Mesenchymal stem cell (in vitro differentiated cells and primary cell): Measurements from ENCODE around the gene SULT4A1.

Experiments used
- DNase-seq: peaks from one replicate; pipeline ENCODE4 v3.0.0-alpha.2; 2013
- H2AFZ ChIP-seq: one replicate; pipeline ENCODE4 v1.6.1; 2013; ENCODE audit warnings: low read depth, mild to moderate bottlenecking, control low read depth, inconsistent platforms, low read length, moderate library complexity
- H2AK5ac ChIP-seq: 2 replicates; pipeline ENCODE4 v1.6.1; 2013; ENCODE audit warnings: low read length, moderate library complexity, mild to moderate bottlenecking, inconsistent platforms; ENCODE audit not compliant: severe bottlenecking
- H2BK120ac ChIP-seq: one replicate; pipeline ENCODE4 v1.6.1; 2013; ENCODE audit warnings: low read depth, mild to moderate bottlenecking, inconsistent platforms, low read length, moderate library complexity
- H2BK12ac ChIP-seq, 2 experiments: one replicate each; pipeline ENCODE4 v1.6.1; 2013; ENCODE audit warnings: inconsistent platforms in 2 of 2, low read length in 2 of 2, mild to moderate bottlenecking in 2 of 2, moderate library complexity in 2 of 2, control low read depth in 1 of 2
- H2BK15ac ChIP-seq: one replicate; pipeline ENCODE4 v1.6.1; 2013; ENCODE audit warnings: mild to moderate bottlenecking, low read depth, inconsistent platforms; ENCODE audit not compliant: poor library complexity, severe bottlenecking
- H2BK5ac ChIP-seq: 2 replicates; pipeline ENCODE4 v1.6.1; 2013; ENCODE audit warnings: low read depth, mild to moderate bottlenecking, low read length, control low read depth, inconsistent platforms; ENCODE audit not compliant: poor library complexity, severe bottlenecking
- H3K14ac ChIP-seq, 2 experiments: one replicate each; pipeline ENCODE4 v1.6.1; 2013; ENCODE audit warnings: inconsistent platforms in 2 of 2, low read length in 2 of 2, control low read depth in 1 of 2, mild to moderate bottlenecking in 1 of 2, moderate library complexity in 1 of 2
- H3K18ac ChIP-seq, 2 experiments: one replicate each; pipeline ENCODE4 v1.6.1; 2013; ENCODE audit warnings: inconsistent platforms in 2 of 2, low read length in 2 of 2, control low read depth in 1 of 2, low read depth in 1 of 2, mild to moderate bottlenecking in 1 of 2
- H3K23ac ChIP-seq, 2 experiments: one replicate each; pipeline ENCODE4 v1.6.1; 2013; ENCODE audit warnings: inconsistent platforms in 2 of 2, low read length in 2 of 2, mild to moderate bottlenecking in 2 of 2, moderate library complexity in 2 of 2, control low read depth in 1 of 2
- H3K27ac ChIP-seq: 2 replicates; pipeline ENCODE4 v1.5.1; 2013; ENCODE audit warnings: mild to moderate bottlenecking, moderate library complexity, low read length, control low read depth, inconsistent platforms; ENCODE audit not compliant: poor library complexity, severe bottlenecking
- H3K27me3 ChIP-seq, 2 experiments: 2 replicates each; pipeline versions ENCODE4 v1.6.1 to v1.7.0; 2013; ENCODE audit warnings: low read length in 2 of 2, mild to moderate bottlenecking in 2 of 2, moderate library complexity in 2 of 2, control low read depth in 1 of 2, inconsistent platforms in 1 of 2; ENCODE audit not compliant: control insufficient read depth in 1 of 2, insufficient read depth in 1 of 2
- H3K36me3 ChIP-seq, 2 experiments: 2 replicates each; pipeline versions ENCODE4 v1.6.1 to v1.7.0; 2013; ENCODE audit warnings: low read length in 2 of 2, control low read depth in 1 of 2, inconsistent platforms in 1 of 2, low read depth in 1 of 2, mild to moderate bottlenecking in 1 of 2; ENCODE audit not compliant: insufficient read depth in 2 of 2, control insufficient read depth in 1 of 2
- H3K4ac ChIP-seq, 2 experiments: one replicate each; pipeline ENCODE4 v1.6.1; 2013; ENCODE audit warnings: inconsistent platforms in 2 of 2, low read length in 2 of 2, mild to moderate bottlenecking in 2 of 2, moderate library complexity in 2 of 2, control low read depth in 1 of 2, low read depth in 1 of 2
- H3K4me1 ChIP-seq: 2 replicates; pipeline ENCODE4 v1.6.1; 2013; ENCODE audit warnings: low read depth, low read length, control low read depth; ENCODE audit not compliant: control insufficient read depth, insufficient read depth
- H3K4me2 ChIP-seq: 2 replicates; pipeline ENCODE4 v1.6.1; 2013; ENCODE audit warnings: low read length, mild to moderate bottlenecking, inconsistent platforms; ENCODE audit not compliant: poor library complexity, severe bottlenecking
- H3K4me3 ChIP-seq, 2 experiments: 2 replicates each; pipeline versions ENCODE4 v1.5.1 to v1.7.0; 2013; ENCODE audit warnings: low read length in 2 of 2, mild to moderate bottlenecking in 2 of 2, control low read depth in 1 of 2, low read depth in 1 of 2; ENCODE audit not compliant: insufficient read depth in 1 of 2
- H3K79me1 ChIP-seq: replicated peaks from 2 replicates; pipeline ENCODE4 v1.6.1; 2013; ENCODE audit warnings: mild to moderate bottlenecking, control low read depth, low read length, inconsistent platforms; ENCODE audit not compliant: poor library complexity, severe bottlenecking
- H3K9ac ChIP-seq: 2 replicates; pipeline ENCODE4 v1.7.0; 2013; ENCODE audit warnings: mild to moderate bottlenecking, low read length, moderate library complexity
- H3K9me3 ChIP-seq: 2 replicates; pipeline ENCODE4 v1.7.0; 2013; ENCODE audit warnings: mild to moderate bottlenecking, low read length; ENCODE audit not compliant: control insufficient read depth
- H4K8ac ChIP-seq: one replicate; pipeline ENCODE4 v1.6.1; 2013; ENCODE audit warnings: inconsistent platforms, mild to moderate bottlenecking, low read length, moderate library complexity
- H4K91ac ChIP-seq: one replicate; pipeline ENCODE4 v1.6.1; 2013; ENCODE audit warnings: mild to moderate bottlenecking, low read length, inconsistent platforms
- WGBS: methylation state at CpG from one replicate; pipeline ENCODE4 v1.1.7; 2013; ENCODE audit warnings: mixed read lengths; 5-methylcytosine and 5-hydroxymethylcytosine counted together

Gene SULT4A1

GRCh38 chr22:43831561-43832392 lies 30.5 kb downstream of the SULT4A1 start:
- H3K9me3 ChIP-seq = no peaks in the 10 kb centered on the region
- no peaks in the 10 kb centered on the region for H3K79me1 ChIP-seq
- H3K4me2 ChIP-seq = no peak overlapping the region
- H3K14ac ChIP-seq = no peak overlapping the region
- no peak overlapping the region for H3K27ac ChIP-seq
- peaks cover 27% of the 10 kb centered on the region for H3K4me1 ChIP-seq
- H3K4ac ChIP-seq = no peak overlapping the region
- no peak for DNase-seq
- no peak overlapping the region for H2BK120ac ChIP-seq
- no peak overlapping the region for H4K8ac ChIP-seq
- peaks cover 6 to 16% of the 10 kb centered on the region in 2 experiments for H3K27me3 ChIP-seq
- no peak overlapping the region for H4K91ac ChIP-seq
- no peak overlapping the region for H3K18ac ChIP-seq
- H3K9ac ChIP-seq = no peak overlapping the region
- H2AFZ ChIP-seq = no peak overlapping the region
- H2BK5ac ChIP-seq = no peak overlapping the region
- H3K36me3 ChIP-seq = peaks cover 0 to 2% of the 10 kb centered on the region in 2 experiments
- H2BK15ac ChIP-seq = no peak overlapping the region
- H2AK5ac ChIP-seq = no peak overlapping the region
- no peak overlapping the region for H2BK12ac ChIP-seq
- H3K4me3 ChIP-seq = no peak overlapping the region
- 92% methylated on average over 32 of the region's 33 CpGs for WGBS
- no peak overlapping the region for H3K23ac ChIP-seq

- no peaks in the 10 kb centered on the region for H3K9me3 ChIP-seq
- H3K23ac ChIP-seq = no peak overlapping the region
- H3K9ac ChIP-seq = no peak overlapping the region
- no peak overlapping the region for H3K4ac ChIP-seq
- no peak overlapping the region for H2BK15ac ChIP-seq
- no peak overlapping the region for H3K4me3 ChIP-seq
- H4K91ac ChIP-seq = no peak overlapping the region
- no peak overlapping the region for H2BK5ac ChIP-seq
- H3K27me3 ChIP-seq = peaks cover 5 to 14% of the 10 kb centered on the region in 2 experiments
- no peak overlapping the region for H2BK120ac ChIP-seq
- peaks cover 31% of the 10 kb centered on the region for H3K4me1 ChIP-seq
- no peak overlapping the region for H2BK12ac ChIP-seq
- no peak for DNase-seq
- H4K8ac ChIP-seq = no peak overlapping the region
- no peak overlapping the region for H2AK5ac ChIP-seq
- H3K79me1 ChIP-seq = no peaks in the 10 kb centered on the region
- H3K27ac ChIP-seq = no peak overlapping the region
- no peak overlapping the region for H2AFZ ChIP-seq
- H3K14ac ChIP-seq = no peak overlapping the region
- 90% methylated on average over 12 of the region's 12 CpGs for WGBS
- H3K18ac ChIP-seq = no peak overlapping the region
- H3K4me2 ChIP-seq = no peak overlapping the region
- peaks cover 0 to 2% of the 10 kb centered on the region in 2 experiments for H3K36me3 ChIP-seq
Measured at GRCh38 chr22:43830931-43831560, 31.3 kb downstream of the SULT4A1 start.

GRCh38 chr22:43829904-43830851 lies 32.1 kb downstream of the SULT4A1 start:
- H4K8ac ChIP-seq = no peak overlapping the region
- H2BK120ac ChIP-seq = no peak overlapping the region
- no peaks in the 10 kb centered on the region for H3K79me1 ChIP-seq
- no peaks in the 10 kb centered on the region for H3K9me3 ChIP-seq
- peaks cover 0 to 2% of the 10 kb centered on the region in 2 experiments for H3K36me3 ChIP-seq
- peaks cover 5 to 10% of the 10 kb centered on the region in 2 experiments for H3K27me3 ChIP-seq
- no peak overlapping the region for H2AK5ac ChIP-seq
- H2BK15ac ChIP-seq = no peak overlapping the region
- H4K91ac ChIP-seq = no peak overlapping the region
- no peak overlapping the region for H3K4me2 ChIP-seq
- H3K14ac ChIP-seq = no peak overlapping the region
- H2BK12ac ChIP-seq = no peak overlapping the region
- H3K4me3 ChIP-seq = peak overlapping the region in 1 of 2 experiments; percentile 13
- peaks cover 32% of the 10 kb centered on the region for H3K4me1 ChIP-seq
- H3K23ac ChIP-seq = no peak overlapping the region
- WGBS = 85% methylated on average over 29 of the region's 33 CpGs
- H3K4ac ChIP-seq = no peak overlapping the region
- no peak overlapping the region for H2AFZ ChIP-seq
- H3K18ac ChIP-seq = no peak overlapping the region
- DNase-seq = no peak
- H3K27ac ChIP-seq = no peak overlapping the region
- no peak overlapping the region for H2BK5ac ChIP-seq
- peak overlapping the region; percentile 72 for H3K9ac ChIP-seq
